Ishikawa (cell line): ENCODE measurements around the gene CCDC91.

ENCODE experiments used
- CEBPB ChIP-seq: IDR thresholded peaks from 2 replicates; pipeline ENCODE4 v1.6.1; 2012
- EGR1 ChIP-seq: IDR thresholded peaks from 2 replicates; pipeline ENCODE4 v1.6.1; 2012
- EP300 ChIP-seq: IDR thresholded peaks from 2 replicates; pipeline ENCODE4 v1.6.1; 2012; ENCODE audit warnings: borderline replicate concordance
- FOXM1 ChIP-seq: IDR thresholded peaks from 2 replicates; pipeline ENCODE4 v1.6.1; 2012; ENCODE audit warnings: low read depth, borderline replicate concordance
- MAX ChIP-seq: IDR thresholded peaks from 2 replicates; pipeline ENCODE4 v1.6.1; 2012
- NFIC ChIP-seq: IDR thresholded peaks from 2 replicates; pipeline ENCODE4 v1.6.1; 2012
- RAD21 ChIP-seq: IDR thresholded peaks from 2 replicates; pipeline ENCODE4 v1.6.1; 2012; ENCODE audit warnings: low read depth
- REST ChIP-seq: IDR thresholded peaks from 2 replicates; pipeline ENCODE4 v1.6.1; 2012; ENCODE audit warnings: low read depth, mild to moderate bottlenecking
- TAF1 ChIP-seq: IDR thresholded peaks from 2 replicates; pipeline ENCODE4 v1.6.1; 2012; ENCODE audit warnings: low read depth, mild to moderate bottlenecking
- TEAD4 ChIP-seq: IDR thresholded peaks from 2 replicates; pipeline ENCODE4 v1.6.1; 2012
- USF1 ChIP-seq: IDR thresholded peaks from 2 replicates; pipeline ENCODE4 v1.6.1; 2012
- YY1 ChIP-seq: IDR thresholded peaks from 2 replicates; pipeline ENCODE4 v1.6.1; 2012; ENCODE audit warnings: low read depth
- ZBTB7A ChIP-seq: IDR thresholded peaks from 2 replicates; pipeline ENCODE4 v1.6.1; 2012; ENCODE audit warnings: low read depth

- TF ChIP-seq FOXM1 (no peak), REST (no peak), NFIC (no peak), CEBPB (no peak), EP300 (no peak), USF1 (no peak), YY1 (no peak), RAD21 (no peak), TAF1 (no peak), EGR1 (no peak), TEAD4 (no peak), MAX (no peak), ZBTB7A (no peak)
Observed at GRCh38 chr12:28537474-28537873, 347.2 kb downstream of the CCDC91 start.
